Measurements from ENCODE around the gene SOAT1.
"Not testable (repeated sequence)": the region's sequence is repeated elsewhere in the genome, so short reads cannot be mapped to it uniquely, and the experiment has no call there.

SOAT1 gene

DNA sequence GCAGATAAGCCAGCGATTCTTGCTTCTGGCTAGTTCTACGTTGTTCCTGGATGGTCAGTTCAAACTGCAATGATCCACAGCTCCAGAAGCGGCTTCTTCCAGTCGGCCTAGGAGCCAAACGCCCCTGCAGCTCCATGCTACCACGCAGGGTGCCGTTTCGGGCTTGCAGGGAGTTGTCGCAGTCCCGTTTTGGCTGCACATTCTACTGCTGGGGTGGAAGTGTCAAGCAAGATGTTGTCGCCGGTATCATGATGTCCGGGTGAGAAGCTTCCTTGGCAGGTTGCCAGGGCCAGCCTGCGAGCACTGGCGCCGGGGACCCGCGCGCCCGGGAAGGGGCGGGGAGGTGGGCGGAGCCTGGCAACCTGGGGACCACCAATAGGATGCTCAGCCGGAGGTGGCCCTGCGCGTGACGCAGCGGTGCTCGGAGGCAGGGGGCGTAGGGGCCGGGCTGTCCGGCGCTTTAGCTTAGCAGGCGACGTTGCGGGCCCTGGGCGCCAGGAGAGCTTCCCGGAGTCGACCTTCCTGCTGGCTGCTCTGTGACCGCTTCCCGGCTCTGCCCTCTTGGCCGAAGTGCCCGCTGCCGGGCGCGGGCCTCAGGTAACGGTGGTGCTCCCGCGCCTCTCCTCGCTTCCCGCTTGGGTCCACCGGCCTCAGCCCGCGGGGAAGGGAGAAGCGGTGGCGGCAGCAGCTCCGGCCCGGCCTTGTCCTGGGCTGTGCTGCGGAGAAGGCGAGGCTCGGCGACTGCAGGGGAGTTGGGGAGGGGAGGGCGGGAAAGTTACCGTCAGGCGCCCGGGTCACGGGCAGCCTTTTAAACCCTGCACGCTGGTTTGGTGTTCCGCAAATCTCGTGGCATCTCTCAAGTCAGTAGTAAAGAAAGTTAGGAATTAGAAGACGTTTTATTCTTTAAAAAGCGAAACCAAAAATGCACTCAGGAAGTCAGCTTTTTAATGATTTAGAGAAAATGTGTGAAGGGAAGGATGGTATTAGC lies at the start of gene SOAT1:
Gene SOAT1, plus strand, starts transcription at position 458 of the 988 bp plus-strand sequence. CDS start 8,888 bp downstream, outside the sequence.
- H3K4me2 ChIP-seq (ENCODE audit: low read depth, low read length, poor library complexity, severe bottlenecking), result peak within 1 kb of the TSS; percentile 87
- H3K9ac ChIP-seq (ENCODE audit: low read length), result peak within 1 kb of the TSS; percentile 72
- peak within 1 kb of the TSS; percentile 88 for H3K4me3 ChIP-seq (ENCODE audit: insufficient read depth, low read length, poor library complexity, severe bottlenecking)
- no peaks in the 10 kb centered on the region for H3K36me3 ChIP-seq (ENCODE audit: low read length)
- H3K9me2 ChIP-seq (replicated peaks; ENCODE audit: insufficient read depth, low read length), result no peaks in the 10 kb centered on the region
- TF ChIP-seq, protein P1, sequence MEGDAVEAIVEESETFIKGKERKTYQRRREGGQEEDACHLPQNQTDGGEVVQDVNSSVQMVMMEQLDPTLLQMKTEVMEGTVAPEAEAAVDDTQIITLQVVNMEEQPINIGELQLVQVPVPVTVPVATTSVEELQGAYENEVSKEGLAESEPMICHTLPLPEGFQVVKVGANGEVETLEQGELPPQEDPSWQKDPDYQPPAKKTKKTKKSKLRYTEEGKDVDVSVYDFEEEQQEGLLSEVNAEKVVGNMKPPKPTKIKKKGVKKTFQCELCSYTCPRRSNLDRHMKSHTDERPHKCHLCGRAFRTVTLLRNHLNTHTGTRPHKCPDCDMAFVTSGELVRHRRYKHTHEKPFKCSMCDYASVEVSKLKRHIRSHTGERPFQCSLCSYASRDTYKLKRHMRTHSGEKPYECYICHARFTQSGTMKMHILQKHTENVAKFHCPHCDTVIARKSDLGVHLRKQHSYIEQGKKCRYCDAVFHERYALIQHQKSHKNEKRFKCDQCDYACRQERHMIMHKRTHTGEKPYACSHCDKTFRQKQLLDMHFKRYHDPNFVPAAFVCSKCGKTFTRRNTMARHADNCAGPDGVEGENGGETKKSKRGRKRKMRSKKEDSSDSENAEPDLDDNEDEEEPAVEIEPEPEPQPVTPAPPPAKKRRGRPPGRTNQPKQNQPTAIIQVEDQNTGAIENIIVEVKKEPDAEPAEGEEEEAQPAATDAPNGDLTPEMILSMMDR (IDR thresholded peaks at IDR 0.05; ENCODE audit: insufficient read depth, low read length, poor library complexity, severe bottlenecking), result no peak
- no peak for TF ChIP-seq EZH2phosphoT487 (conservative IDR thresholded peaks at IDR 0.05; ENCODE audit: low read length)
- H3K79me2 ChIP-seq (ENCODE audit: insufficient read depth, low read length), result peaks cover 42% of the 10 kb centered on the region
- H4K20me1 ChIP-seq (ENCODE audit: low read depth, low read length), result no peaks in the 10 kb centered on the region
- H3K27me3 ChIP-seq (ENCODE audit: low read length), result no peaks in the 10 kb centered on the region
- peak within 1 kb of the TSS; percentile 87 for H2AFZ ChIP-seq (ENCODE audit: low read depth, low read length, severe bottlenecking)
- H3F3A ChIP-seq (ENCODE audit: insufficient read depth), result no peaks in the 10 kb centered on the region
- H3K9me3 ChIP-seq (ENCODE audit: insufficient read depth, low read length), result no peaks in the 10 kb centered on the region
- peak within 1 kb of the TSS; percentile 63 for H3K27ac ChIP-seq (ENCODE audit: low read depth, low read length)

DNA sequence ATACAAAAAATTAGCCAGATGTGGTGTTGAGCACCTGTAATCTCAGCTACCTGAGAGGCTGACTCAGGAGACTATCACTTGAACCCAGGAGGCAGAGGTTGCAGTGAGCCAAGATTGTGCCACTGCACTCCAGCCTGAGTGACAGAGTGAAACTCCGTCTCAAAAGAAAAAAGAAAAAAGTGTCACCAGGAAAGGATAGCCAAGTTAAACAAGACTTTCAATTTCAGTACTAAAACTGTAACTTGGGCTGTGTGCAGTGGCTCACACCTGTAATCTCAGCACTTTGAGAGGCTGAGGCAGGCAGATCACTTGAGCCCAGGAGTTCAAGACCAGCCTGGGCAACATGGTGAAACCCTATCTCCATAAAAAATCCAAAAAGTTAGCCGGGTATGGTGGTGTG lies 48.2 kb upstream of the SOAT1 start:
- not testable (repeated sequence) for H3K9me2 ChIP-seq (replicated peaks; ENCODE audit: insufficient read depth, low read length)

DNA sequence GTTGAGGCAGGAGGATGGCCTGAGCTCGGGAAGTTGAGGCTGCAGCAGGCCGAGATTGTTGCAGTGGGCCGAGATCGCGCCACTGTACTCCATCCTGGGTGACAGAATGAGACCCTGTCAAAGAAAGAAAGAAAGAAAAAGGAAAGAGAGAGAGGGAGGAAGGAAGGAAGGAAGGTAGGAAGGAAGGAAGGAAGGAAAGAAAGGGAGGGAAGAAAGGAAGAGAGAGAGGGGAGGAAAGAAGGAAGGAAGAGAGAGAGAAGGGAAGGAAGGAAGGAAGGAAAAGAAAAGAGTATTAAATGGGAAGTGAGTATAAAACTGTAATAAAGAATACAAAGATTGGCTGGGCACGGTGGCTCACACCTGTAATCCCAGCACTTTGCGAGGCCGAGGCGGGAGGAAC lies 45.7 kb upstream of the SOAT1 start:
- H4K20me1 ChIP-seq (ENCODE audit: low read depth, low read length), result no peaks in the 10 kb centered on the region
- no peaks in the 10 kb centered on the region for H3K36me3 ChIP-seq (ENCODE audit: low read length)
- no peaks in the 10 kb centered on the region for H3K27me3 ChIP-seq (ENCODE audit: low read length)
- H3K9me2 ChIP-seq (replicated peaks; ENCODE audit: insufficient read depth, low read length), result no peaks in the 10 kb centered on the region
- H3K4me3 ChIP-seq (ENCODE audit: insufficient read depth, low read length, poor library complexity, severe bottlenecking), result no peak overlapping the region
- no peak overlapping the region for H2AFZ ChIP-seq (ENCODE audit: low read depth, low read length, severe bottlenecking)
- no peak for TF ChIP-seq EZH2phosphoT487 (conservative IDR thresholded peaks at IDR 0.05; ENCODE audit: low read length)
- TF ChIP-seq, protein P1 (IDR thresholded peaks at IDR 0.05; ENCODE audit: insufficient read depth, low read length, poor library complexity, severe bottlenecking), result no peak
- no peak overlapping the region for H3K4me2 ChIP-seq (ENCODE audit: low read depth, low read length, poor library complexity, severe bottlenecking)
- no peak overlapping the region for H3K27ac ChIP-seq (ENCODE audit: low read depth, low read length)
- H3K9me3 ChIP-seq (ENCODE audit: insufficient read depth, low read length), result no peaks in the 10 kb centered on the region
- no peaks in the 10 kb centered on the region for H3F3A ChIP-seq (ENCODE audit: insufficient read depth)
- H3K79me2 ChIP-seq (ENCODE audit: insufficient read depth, low read length), result no peaks in the 10 kb centered on the region
- H3K9ac ChIP-seq (ENCODE audit: low read length), result no peak overlapping the region

More for the DNA sequence above, 48.2 kb upstream of the SOAT1 start:
- not testable (repeated sequence) for H3K4me3 ChIP-seq (ENCODE audit: insufficient read depth, low read length, poor library complexity, severe bottlenecking); H3K27me3 ChIP-seq (ENCODE audit: low read length); H3K27ac ChIP-seq (ENCODE audit: low read depth, low read length); H3F3A ChIP-seq (ENCODE audit: insufficient read depth); H4K20me1 ChIP-seq (ENCODE audit: low read depth, low read length); H3K9ac ChIP-seq (ENCODE audit: low read length); H3K9me3 ChIP-seq (ENCODE audit: insufficient read depth, low read length); H3K79me2 ChIP-seq (ENCODE audit: insufficient read depth, low read length); H3K4me2 ChIP-seq (ENCODE audit: low read depth, low read length, poor library complexity, severe bottlenecking); H3K36me3 ChIP-seq (ENCODE audit: low read length); H2AFZ ChIP-seq (ENCODE audit: low read depth, low read length, severe bottlenecking)

DNA sequence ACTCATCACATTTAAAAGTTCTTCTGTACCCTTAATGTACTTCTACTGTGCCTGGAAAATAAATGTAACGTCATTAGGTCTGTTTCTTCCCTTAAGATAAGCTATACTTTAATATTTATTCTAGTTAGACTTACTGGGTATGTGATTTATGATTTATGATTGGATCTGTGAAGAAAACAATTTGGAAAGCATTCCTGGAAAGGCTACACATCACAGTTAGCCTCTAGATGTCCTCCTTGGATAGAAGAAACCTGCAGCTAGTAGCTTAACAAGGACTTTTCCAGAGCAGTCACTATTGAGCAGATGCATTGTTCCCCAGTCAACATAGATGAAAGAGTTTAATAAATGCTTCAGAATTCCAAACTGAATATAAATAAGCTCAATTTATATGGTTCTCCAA lies 41.9 kb upstream of the SOAT1 start:
- Histone ChIP-seq H3K9me2 (replicated peaks; ENCODE audit: insufficient read depth, low read length) (no peaks in the 10 kb centered on the region), H3K36me3 (ENCODE audit: low read length) (no peaks in the 10 kb centered on the region), H3K9me3 (ENCODE audit: insufficient read depth, low read length) (no peaks in the 10 kb centered on the region), H3K79me2 (ENCODE audit: insufficient read depth, low read length) (no peaks in the 10 kb centered on the region), H3K27ac (ENCODE audit: low read depth, low read length) (no peak overlapping the region), H3K27me3 (ENCODE audit: low read length) (no peaks in the 10 kb centered on the region), H2AFZ (ENCODE audit: low read depth, low read length, severe bottlenecking) (no peak overlapping the region), H3K4me2 (ENCODE audit: low read depth, low read length, poor library complexity, severe bottlenecking) (no peak overlapping the region), H3F3A (ENCODE audit: insufficient read depth) (no peaks in the 10 kb centered on the region), H4K20me1 (ENCODE audit: low read depth, low read length) (no peaks in the 10 kb centered on the region), H3K9ac (ENCODE audit: low read length) (no peak overlapping the region), H3K4me3 (ENCODE audit: insufficient read depth, low read length, poor library complexity, severe bottlenecking) (no peak overlapping the region)
- no peak for TF ChIP-seq EZH2phosphoT487 (conservative IDR thresholded peaks at IDR 0.05; ENCODE audit: low read length)
- TF ChIP-seq, protein P1 (IDR thresholded peaks at IDR 0.05; ENCODE audit: insufficient read depth, low read length, poor library complexity, severe bottlenecking), result no peak

Measured in SU-DHL-6 (cell line).